PC-3 (cell line): Measurements from ENCODE around the gene BANK1. TPM values are rescaled to one million over a fixed set of nuclear protein-coding genes. Genes with fewer than 3 reads are reported as not detected.

Experiments
- ATAC-seq: fragments of 200-7000 bp; cut with Tn5 transposase; 2 replicates; pipeline ENCODE4 v1.9.1; 2020; ENCODE audit warnings: mild to moderate bottlenecking, moderate library complexity
- Bru-seq: library from RNA; stranded (reverse); fragments of 400-500 nt; gene quantifications from one replicate; lab custom pipeline; 2021; lab: Mats Ljungman, UMichigan
- BruChase-seq, 2 experiments: library from RNA; stranded (reverse); fragments of 400-500 nt; gene quantifications; one replicate each; lab custom pipeline; 2021; lab: Mats Ljungman, UMichigan
- BruUV-seq: library from RNA; stranded (reverse); fragments of 400-500 nt; replicated peaks from 2 replicates; lab custom pipeline; 2021; lab: Mats Ljungman, UMichigan
- CTCF ChIA-PET: fragments of 300-600 bp; sonication (Branson Sonifier 250); formaldehyde crosslinking; loops from one replicate; lab custom pipeline; 2022; ENCODE audit warnings: antibody characterized with exemption; lab: Charles Lee
- POLR2A ChIA-PET: fragments of 300-600 bp; sonication (Branson Sonifier 250); formaldehyde crosslinking; loops from one replicate; lab custom pipeline; 2022; ENCODE audit warnings: antibody characterized with exemption; ENCODE audit not compliant: unreplicated experiment; lab: Charles Lee
- DNase-seq: peaks from one replicate; pipeline ENCODE4 v3.0.0-alpha.2; 2015
- H2AFZ ChIP-seq: fragments of 300-600 bp; sonication (generic); 2 replicates; pipeline ENCODE4 v1.6.0; 2016; ENCODE audit warnings: antibody characterized with exemption, low read length
- H3F3A ChIP-seq: fragments of 300-600 bp; sonication (generic); one replicate; pipeline ENCODE4 v1.6.0; 2017; ENCODE audit warnings: antibody characterized with exemption, low read length, control low read depth, mild to moderate bottlenecking; ENCODE audit not compliant: unreplicated experiment
- H3K27ac ChIP-seq: fragments of 300-600 bp; sonication (generic); 2 replicates; pipeline ENCODE4 v1.5.1; 2016; ENCODE audit warnings: mild to moderate bottlenecking, low read length
- H3K27me3 ChIP-seq: fragments of 300-600 bp; sonication (generic); 2 replicates; pipeline ENCODE4 v1.6.1; 2016; ENCODE audit warnings: low read length, mixed read lengths
- H3K36me3 ChIP-seq: fragments of 300-600 bp; sonication (generic); 2 replicates; pipeline ENCODE4 v1.6.1; 2016; ENCODE audit warnings: low read depth, mixed run types, low read length, mixed read lengths
- H3K4me1 ChIP-seq: fragments of 300-600 bp; sonication (generic); 2 replicates; pipeline ENCODE4 v1.5.1; 2016; ENCODE audit warnings: low read length; ENCODE audit not compliant: insufficient read depth
- H3K4me2 ChIP-seq: fragments of 300-600 bp; sonication (generic); 2 replicates; pipeline ENCODE4 v1.6.0; 2016; ENCODE audit warnings: low read length
- H3K4me3 ChIP-seq: fragments of 300-600 bp; sonication (generic); 2 replicates; pipeline ENCODE4 v1.5.1; 2016; ENCODE audit warnings: mild to moderate bottlenecking, low read length, mixed read lengths
- H3K79me2 ChIP-seq: fragments of 300-600 bp; sonication (generic); 2 replicates; pipeline ENCODE4 v1.6.1; 2017; ENCODE audit warnings: low read length, mixed read lengths
- H3K9ac ChIP-seq: fragments of 300-600 bp; sonication (generic); 2 replicates; pipeline ENCODE4 v1.6.0; 2016; ENCODE audit warnings: mild to moderate bottlenecking, low read length
- H3K9me2 ChIP-seq: fragments of 300-600 bp; sonication (generic); replicated peaks from 2 replicates; pipeline ENCODE4 v1.6.1; 2016; ENCODE audit warnings: mixed run types, low read length, mixed read lengths
- H3K9me3 ChIP-seq: fragments of 300-600 bp; sonication (generic); 2 replicates; pipeline ENCODE4 v1.6.1; 2016; ENCODE audit warnings: low read length, mixed read lengths
- H4K20me1 ChIP-seq: fragments of 300-600 bp; sonication (generic); 2 replicates; pipeline ENCODE4 v1.6.1; 2016; ENCODE audit warnings: low read length, mixed read lengths
- EZH2 ChIP-seq: fragments of 300-600 bp; sonication (generic); IDR thresholded peaks from one replicate; pipeline ENCODE4 v1.6.1; 2017; ENCODE audit warnings: antibody characterized with exemption, mild to moderate bottlenecking, low read length; ENCODE audit not compliant: unreplicated experiment
- EZH2phosphoT487 ChIP-seq: fragments of 300-600 bp; sonication (generic); IDR thresholded peaks from 2 replicates; pipeline ENCODE4 v1.6.1; 2018; ENCODE audit warnings: mild to moderate bottlenecking, antibody characterized with exemption, low read length, borderline replicate concordance
- intact Hi-C: fragments of 100-400 bp; cut with micrococcal nuclease; formaldehyde crosslinking; loops from 2 replicates; pipeline ENCODE4 v1.9.0; 2023
- long read RNA-seq: library from polyadenylated mRNA; unstranded; transcript quantifications from one replicate; pipeline ENCODE4 v2.0.0, GENCODE V29; 2021; ENCODE audit not compliant: unreplicated experiment
- total RNA-seq: library from RNA; depleted of rRNA; stranded (reverse); fragments of >200 nt; gene quantifications from 2 replicates; pipeline ENCODE4 v1.2.3, GENCODE V29; 2014; rRNA removed
- TF ChIP-seq, protein P1 (sequence below): fragments of 300-600 bp; sonication (generic); conservative IDR thresholded peaks from 2 replicates; pipeline ENCODE4 v1.5.1; 2017; ENCODE audit warnings: antibody characterized with exemption, low read depth, mild to moderate bottlenecking, low read length

BANK1 gene, protein sequence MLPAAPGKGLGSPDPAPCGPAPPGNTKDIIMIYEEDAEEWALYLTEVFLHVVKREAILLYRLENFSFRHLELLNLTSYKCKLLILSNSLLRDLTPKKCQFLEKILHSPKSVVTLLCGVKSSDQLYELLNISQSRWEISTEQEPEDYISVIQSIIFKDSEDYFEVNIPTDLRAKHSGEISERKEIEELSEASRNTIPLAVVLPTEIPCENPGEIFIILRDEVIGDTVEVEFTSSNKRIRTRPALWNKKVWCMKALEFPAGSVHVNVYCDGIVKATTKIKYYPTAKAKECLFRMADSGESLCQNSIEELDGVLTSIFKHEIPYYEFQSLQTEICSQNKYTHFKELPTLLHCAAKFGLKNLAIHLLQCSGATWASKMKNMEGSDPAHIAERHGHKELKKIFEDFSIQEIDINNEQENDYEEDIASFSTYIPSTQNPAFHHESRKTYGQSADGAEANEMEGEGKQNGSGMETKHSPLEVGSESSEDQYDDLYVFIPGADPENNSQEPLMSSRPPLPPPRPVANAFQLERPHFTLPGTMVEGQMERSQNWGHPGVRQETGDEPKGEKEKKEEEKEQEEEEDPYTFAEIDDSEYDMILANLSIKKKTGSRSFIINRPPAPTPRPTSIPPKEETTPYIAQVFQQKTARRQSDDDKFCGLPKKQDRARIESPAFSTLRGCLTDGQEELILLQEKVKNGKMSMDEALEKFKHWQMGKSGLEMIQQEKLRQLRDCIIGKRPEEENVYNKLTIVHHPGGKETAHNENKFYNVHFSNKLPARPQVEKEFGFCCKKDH
- total RNA-seq (1.5 and 1.8 TPM in 2 replicates), Bru-seq, nascent RNA (percentile 37 among the genes with signal in this experiment), BruChase-seq, experiment 1, labeled RNA remaining after a 6-hour chase (percentile 25 among the genes with signal in this experiment), BruChase-seq, experiment 2, labeled RNA remaining after a 2-hour chase (percentile 33 among the genes with signal in this experiment)
- long read RNA-seq, partial matches to known transcripts, result 3 of 8 reads
- long read RNA-seq, other reads (novel, unspliced or antisense), result 2 of 8 reads

DNA sequence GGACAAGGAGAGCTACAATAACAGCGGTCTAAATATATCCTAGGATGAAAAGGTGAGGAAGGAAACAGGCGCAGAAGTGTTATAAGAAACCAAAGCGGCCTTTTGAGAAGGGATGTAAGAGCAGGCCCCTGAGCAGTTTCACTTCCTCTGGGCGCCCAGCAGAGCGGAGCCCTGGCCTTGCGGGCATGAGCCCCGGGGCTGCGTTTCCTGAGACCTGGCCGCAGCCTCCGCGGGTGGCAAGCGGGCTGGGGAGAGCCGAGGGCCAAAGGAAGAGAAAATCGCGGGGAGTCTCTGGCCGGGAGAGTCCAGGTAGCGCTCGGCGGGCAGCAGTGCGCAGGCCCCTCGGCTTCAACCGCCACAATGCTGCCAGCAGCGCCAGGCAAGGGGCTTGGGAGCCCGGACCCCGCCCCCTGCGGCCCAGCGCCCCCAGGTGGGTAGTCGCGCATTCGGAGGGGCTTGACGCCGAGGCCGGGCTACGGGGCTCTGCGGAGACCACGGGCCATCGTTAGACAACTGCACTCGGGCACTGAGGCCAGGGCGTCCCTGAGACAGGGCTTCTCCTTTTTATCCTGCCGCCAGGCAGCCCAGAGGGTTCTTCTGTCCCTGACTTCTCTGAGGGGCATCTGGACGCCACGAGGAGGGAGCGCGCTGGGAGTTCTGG lies at the start of gene BANK1:
BANK1 (plus strand) TSS at position 210 of the 661 bp plus-strand sequence; CDS start at position 361, 151 bp downstream.
- Histone ChIP-seq H3K9me2 (no peaks in the 10 kb centered on the region), H3K36me3 (no peaks in the 10 kb centered on the region), H3K9me3 (no peaks in the 10 kb centered on the region), H3K4me3 (peak within 1 kb of the TSS; percentile 74), H3K4me1 (peaks cover 16% of the 10 kb centered on the region), H3K4me2 (peak within 1 kb of the TSS; percentile 96), H3K9ac (peak within 1 kb of the TSS; percentile 80), H2AFZ (peak within 1 kb of the TSS; percentile 93), H3K27ac (peak within 1 kb of the TSS; percentile 56), H4K20me1 (no peaks in the 10 kb centered on the region), H3K27me3 (no peaks in the 10 kb centered on the region), H3K79me2 (no peaks in the 10 kb centered on the region), H3F3A (no peaks in the 10 kb centered on the region)
- BruUV-seq, result TSS peak; percentile 57
- ATAC-seq (peak; percentile 72), DNase-seq (peak; percentile 47)
- ChIA-PET POLR2A (no interaction called here), CTCF (no interaction called here)
- intact Hi-C loops, result loop anchor here (5.0 to 10.0 kb wide), 3 partner anchors 187 to 474 kb away; partner anchors contain the start of gene PPP3CA
- TF ChIP-seq, protein P1, sequence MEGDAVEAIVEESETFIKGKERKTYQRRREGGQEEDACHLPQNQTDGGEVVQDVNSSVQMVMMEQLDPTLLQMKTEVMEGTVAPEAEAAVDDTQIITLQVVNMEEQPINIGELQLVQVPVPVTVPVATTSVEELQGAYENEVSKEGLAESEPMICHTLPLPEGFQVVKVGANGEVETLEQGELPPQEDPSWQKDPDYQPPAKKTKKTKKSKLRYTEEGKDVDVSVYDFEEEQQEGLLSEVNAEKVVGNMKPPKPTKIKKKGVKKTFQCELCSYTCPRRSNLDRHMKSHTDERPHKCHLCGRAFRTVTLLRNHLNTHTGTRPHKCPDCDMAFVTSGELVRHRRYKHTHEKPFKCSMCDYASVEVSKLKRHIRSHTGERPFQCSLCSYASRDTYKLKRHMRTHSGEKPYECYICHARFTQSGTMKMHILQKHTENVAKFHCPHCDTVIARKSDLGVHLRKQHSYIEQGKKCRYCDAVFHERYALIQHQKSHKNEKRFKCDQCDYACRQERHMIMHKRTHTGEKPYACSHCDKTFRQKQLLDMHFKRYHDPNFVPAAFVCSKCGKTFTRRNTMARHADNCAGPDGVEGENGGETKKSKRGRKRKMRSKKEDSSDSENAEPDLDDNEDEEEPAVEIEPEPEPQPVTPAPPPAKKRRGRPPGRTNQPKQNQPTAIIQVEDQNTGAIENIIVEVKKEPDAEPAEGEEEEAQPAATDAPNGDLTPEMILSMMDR, result peak; percentile 45; the same call in 1 of the 2 replicates
- no peak for TF ChIP-seq EZH2phosphoT487

DNA sequence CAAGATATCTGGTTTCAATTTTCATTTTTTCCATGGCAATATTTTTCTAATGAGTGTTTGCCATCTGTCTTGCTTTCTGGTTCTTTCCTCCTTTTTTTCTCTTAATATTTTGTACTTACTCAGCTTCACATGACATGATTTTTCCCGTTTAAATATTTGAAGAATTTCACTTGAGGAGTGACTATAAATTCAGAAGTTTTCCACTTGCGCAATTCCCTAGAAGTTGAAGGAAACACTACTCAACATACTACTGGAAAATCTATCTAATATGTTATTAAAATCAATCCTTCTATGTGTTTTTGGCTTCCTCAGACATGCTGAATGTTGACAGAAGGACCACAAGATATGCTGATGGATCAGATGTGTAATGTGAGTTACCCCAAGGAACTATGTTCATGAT lies 36.8 kb upstream of the BANK1 start:
- no peak overlapping the region for H3K4me2 ChIP-seq
- no peak overlapping the region for H3K9ac ChIP-seq
- no peaks in the 10 kb centered on the region for H3F3A ChIP-seq
- no peaks in the 10 kb centered on the region for H3K9me2 ChIP-seq
- CTCF ChIA-PET, result no interaction called here
- H3K27me3 ChIP-seq, result no peaks in the 10 kb centered on the region
- H3K4me1 ChIP-seq, result no peaks in the 10 kb centered on the region
- H4K20me1 ChIP-seq, result no peaks in the 10 kb centered on the region
- H2AFZ ChIP-seq, result no peak overlapping the region
- POLR2A ChIA-PET, result no interaction called here
- no peak overlapping the region for H3K27ac ChIP-seq
- no peak overlapping the region for H3K4me3 ChIP-seq
- TF ChIP-seq EZH2 (no peak), EZH2phosphoT487 (no peak)
- TF ChIP-seq, protein P1, result no peak
- no peak for DNase-seq
- intact Hi-C loops, result no loop called here
- BruUV-seq, result no TSS peak
- no peaks in the 10 kb centered on the region for H3K9me3 ChIP-seq
- H3K79me2 ChIP-seq, result no peaks in the 10 kb centered on the region
- ATAC-seq, result no peak
- H3K36me3 ChIP-seq, result no peaks in the 10 kb centered on the region
